K562 (cell line): Measurements from ENCODE around the gene CFAP58. TPM values are rescaled to one million over a fixed set of nuclear protein-coding genes. Genes with fewer than 3 reads are reported as not detected.
A peak's percentile ranks its signal among the peaks of the same experiment; 100 is the strongest.

Source experiments
- CCNT2 ChIP-seq: IDR thresholded peaks from 2 replicates; pipeline ENCODE4 v1.6.1; 2011; ENCODE audit warnings: borderline replicate concordance, low read depth, mild to moderate bottlenecking, moderate library complexity, mixed read lengths, low read length; ENCODE audit not compliant: insufficient read length; ENCODE audit errors: extremely low read depth
- CHD1 ChIP-seq: fragments of 200-600 bp; sonication (generic); IDR thresholded peaks from one replicate; pipeline ENCODE4 v1.6.1; 2012; ENCODE audit warnings: mild to moderate bottlenecking, moderate library complexity, low read length, inconsistent platforms
- GTF3C2 ChIP-seq: IDR thresholded peaks from 3 replicates; pipeline ENCODE4 v1.6.1; 2011; ENCODE audit warnings: borderline replicate concordance, mild to moderate bottlenecking, moderate library complexity; ENCODE audit not compliant: insufficient read length; ENCODE audit errors: extremely low read depth
- HDAC1 ChIP-seq, 2 experiments: fragments of 450-650 bp; IDR thresholded peaks; 2 replicates each; pipeline ENCODE4 v1.6.1; 2016 to 2017; ENCODE audit warnings: inconsistent platforms in 1 of 2, mild to moderate bottlenecking in 1 of 2, moderate library complexity in 1 of 2
- HNRNPLL ChIP-seq: fragments of 200-400 bp; formaldehyde crosslinking; IDR thresholded peaks from 2 replicates; pipeline ENCODE4 v1.6.1; 2017; ENCODE audit warnings: low read length, low read depth, mild to moderate bottlenecking; ENCODE audit not compliant: poor library complexity, severe bottlenecking
- KLF16 ChIP-seq: IDR thresholded peaks from 2 replicates; pipeline ENCODE4 v1.6.1; 2016; ENCODE audit warnings: antibody characterized with exemption
- LCOR ChIP-seq: sonication (generic); formaldehyde crosslinking; IDR thresholded peaks from 2 replicates; pipeline ENCODE4 v1.8.0; 2022; ENCODE audit warnings: mild to moderate bottlenecking, missing genetic modification reagents
- MAZ ChIP-seq, 2 experiments: fragments of 450-650 bp in 1 of 2; sonication (generic) in 1 of 2; formaldehyde crosslinking; IDR thresholded peaks in 1 of 2; conservative IDR thresholded peaks in 1 of 2; 2 replicates each; pipeline versions ENCODE4 v1.4.0 to v1.5.0; 2020; ENCODE audit warnings: mild to moderate bottlenecking in 1 of 2, missing genetic modification reagents in 1 of 2
- MED1 ChIP-seq: sonication (generic); formaldehyde crosslinking; IDR thresholded peaks from 2 replicates; pipeline ENCODE4 v1.8.1; 2023; ENCODE audit warnings: missing genetic modification reagents, borderline replicate concordance
- MTA2 ChIP-seq: fragments of 450-650 bp; IDR thresholded peaks from 2 replicates; pipeline ENCODE4 v1.6.1; 2016; ENCODE audit warnings: low read depth
- PREB ChIP-seq: sonication (generic); formaldehyde crosslinking; IDR thresholded peaks from 2 replicates; pipeline ENCODE4 v1.8.1; 2023; ENCODE audit warnings: mild to moderate bottlenecking, missing genetic modification reagents
- PRPF4 ChIP-seq: fragments of 200-400 bp; formaldehyde crosslinking; IDR thresholded peaks from one replicate; pipeline ENCODE4 v1.6.1; 2017; ENCODE audit warnings: low read length, low read depth, mild to moderate bottlenecking; ENCODE audit not compliant: insufficient read depth, poor library complexity, severe bottlenecking
- SMARCC2 ChIP-seq: fragments of 450-650 bp; IDR thresholded peaks from 2 replicates; pipeline ENCODE4 v1.6.1; 2017; ENCODE audit warnings: antibody characterized with exemption, moderate library complexity, mild to moderate bottlenecking, low read depth
- TAF1 ChIP-seq: IDR thresholded peaks from 2 replicates; pipeline ENCODE4 v1.6.1; 2011; ENCODE audit warnings: mild to moderate bottlenecking, low read length, moderate library complexity; ENCODE audit not compliant: insufficient read depth, control insufficient read depth, severe bottlenecking; ENCODE audit errors: extremely low read depth
- TAF9B ChIP-seq: fragments of 450-650 bp; IDR thresholded peaks from 2 replicates; pipeline ENCODE4 v1.6.1; 2018; ENCODE audit warnings: mild to moderate bottlenecking; ENCODE audit not compliant: partially characterized antibody
- TSC22D4 ChIP-seq: fragments of 450-650 bp; IDR thresholded peaks from 2 replicates; pipeline ENCODE4 v1.6.1; 2016; ENCODE audit warnings: missing genetic modification characterization, missing biosample characterization, control low read depth
- ZBTB7A ChIP-seq: IDR thresholded peaks from 2 replicates; pipeline ENCODE4 v1.6.1; 2011; ENCODE audit warnings: low read depth, mild to moderate bottlenecking, low read length, moderate library complexity, borderline replicate concordance; ENCODE audit not compliant: control insufficient read depth
- ZNF324 ChIP-seq: fragments of 250-450 bp; sonication (Bioruptor Pico); IDR thresholded peaks from 2 replicates; pipeline ENCODE4 v1.4.0; 2020; ENCODE audit warnings: mild to moderate bottlenecking
- polyA plus RNA-seq, 8 experiments: library from polyadenylated mRNA; depleted of rRNA in 4 of 8; stranded (reverse) in 5 of 8; unstranded in 3 of 8; fragments of >200 nt; fragmentation: Nextera tagmentation in 2 of 8; fragmentation: Illumina TruSeq in 1 of 8; extraction: Ambion mirVana in 2 of 8; extraction: Trizol in 1 of 8; gene quantifications; 2 replicates each; pipeline versions ENCODE4 v1.2.1 to v1.2.3, GENCODE V29; 2011 to 2014; ENCODE audit warnings: inconsistent platforms in 1 of 8, missing spikeins in 1 of 8
- total RNA-seq, 7 experiments: library from RNA; depleted of rRNA in 6 of 7; stranded (reverse); fragments of >200 nt in 6 of 7; fragmentation: Illumina TruSeq in 2 of 7; extraction: Trizol in 2 of 7; gene quantifications; 2 replicates each; pipeline versions ENCODE4 v1.2.1 to v1.2.3, GENCODE V29; 2011 to 2021; ENCODE audit warnings: low replicate concordance in 1 of 7
- TF ChIP-seq, protein P1 (sequence below): fragments of 450-650 bp; formaldehyde crosslinking; IDR thresholded peaks from 2 replicates; pipeline ENCODE4 v1.4.0; 2020; ENCODE audit warnings: mild to moderate bottlenecking, mixed read lengths
- TF ChIP-seq, protein P2 (sequence below): sonication (generic); formaldehyde crosslinking; IDR thresholded peaks from 2 replicates; pipeline ENCODE4 v1.8.0; 2022; ENCODE audit warnings: missing genetic modification reagents, mild to moderate bottlenecking, borderline replicate concordance

Gene CFAP58
- total and polyA plus RNA-seq, 9 of the 15 experiments (the other 6 are each of a cell fraction or from before 2014, with no cell fraction given): 0.08 to 2.0 (median 0.71) TPM

DNA sequence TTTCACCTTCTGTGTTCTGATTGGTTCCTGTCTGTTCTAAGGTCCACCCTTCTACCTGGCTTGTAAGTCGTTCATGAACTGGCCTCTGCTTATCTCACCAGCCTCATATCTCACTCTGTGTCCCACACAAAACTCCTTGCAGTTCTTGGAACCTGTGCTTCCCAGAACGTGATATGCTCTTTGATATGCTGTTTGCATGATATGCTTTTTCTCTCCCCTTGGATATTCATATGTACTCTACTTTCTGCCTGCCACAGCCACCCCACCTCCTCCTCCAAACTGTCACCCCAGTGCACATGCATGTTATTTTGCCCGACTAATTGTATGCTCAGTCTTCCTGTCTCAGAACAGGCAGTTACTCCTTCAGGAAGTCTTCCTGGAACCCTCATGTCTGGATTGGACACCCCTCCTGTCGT, 13.5 kb upstream of the CFAP58 start (continued):
- TF ChIP-seq GTF3C2: no peak
- TF ChIP-seq, protein P1, sequence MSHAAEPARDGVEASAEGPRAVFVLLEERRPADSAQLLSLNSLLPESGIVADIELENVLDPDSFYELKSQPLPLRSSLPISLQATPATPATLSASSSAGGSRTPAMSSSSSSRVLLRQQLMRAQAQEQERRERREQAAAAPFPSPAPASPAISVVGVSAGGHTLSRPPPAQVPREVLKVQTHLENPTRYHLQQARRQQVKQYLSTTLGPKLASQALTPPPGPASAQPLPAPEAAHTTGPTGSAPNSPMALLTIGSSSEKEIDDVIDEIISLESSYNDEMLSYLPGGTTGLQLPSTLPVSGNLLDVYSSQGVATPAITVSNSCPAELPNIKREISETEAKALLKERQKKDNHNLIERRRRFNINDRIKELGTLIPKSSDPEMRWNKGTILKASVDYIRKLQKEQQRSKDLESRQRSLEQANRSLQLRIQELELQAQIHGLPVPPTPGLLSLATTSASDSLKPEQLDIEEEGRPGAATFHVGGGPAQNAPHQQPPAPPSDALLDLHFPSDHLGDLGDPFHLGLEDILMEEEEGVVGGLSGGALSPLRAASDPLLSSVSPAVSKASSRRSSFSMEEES (CRISPR knock-in tag): no peak
- no peak for TF ChIP-seq ZBTB7A
- TF ChIP-seq MED1: no peak
- TF ChIP-seq TSC22D4 (tag): no peak
- TF ChIP-seq, protein P2, sequence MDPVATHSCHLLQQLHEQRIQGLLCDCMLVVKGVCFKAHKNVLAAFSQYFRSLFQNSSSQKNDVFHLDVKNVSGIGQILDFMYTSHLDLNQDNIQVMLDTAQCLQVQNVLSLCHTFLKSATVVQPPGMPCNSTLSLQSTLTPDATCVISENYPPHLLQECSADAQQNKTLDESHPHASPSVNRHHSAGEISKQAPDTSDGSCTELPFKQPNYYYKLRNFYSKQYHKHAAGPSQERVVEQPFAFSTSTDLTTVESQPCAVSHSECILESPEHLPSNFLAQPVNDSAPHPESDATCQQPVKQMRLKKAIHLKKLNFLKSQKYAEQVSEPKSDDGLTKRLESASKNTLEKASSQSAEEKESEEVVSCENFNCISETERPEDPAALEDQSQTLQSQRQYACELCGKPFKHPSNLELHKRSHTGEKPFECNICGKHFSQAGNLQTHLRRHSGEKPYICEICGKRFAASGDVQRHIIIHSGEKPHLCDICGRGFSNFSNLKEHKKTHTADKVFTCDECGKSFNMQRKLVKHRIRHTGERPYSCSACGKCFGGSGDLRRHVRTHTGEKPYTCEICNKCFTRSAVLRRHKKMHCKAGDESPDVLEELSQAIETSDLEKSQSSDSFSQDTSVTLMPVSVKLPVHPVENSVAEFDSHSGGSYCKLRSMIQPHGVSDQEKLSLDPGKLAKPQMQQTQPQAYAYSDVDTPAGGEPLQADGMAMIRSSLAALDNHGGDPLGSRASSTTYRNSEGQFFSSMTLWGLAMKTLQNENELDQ (CRISPR knock-in tag): no peak
- no peak for TF ChIP-seq HNRNPLL
- TF ChIP-seq ZNF324 (CRISPR knock-in tag): no peak
- no peak for TF ChIP-seq KLF16
- TF ChIP-seq SMARCC2: no peak
- TF ChIP-seq LCOR (CRISPR knock-in tag): no peak
- no peak for TF ChIP-seq MAZ (CRISPR knock-in tag; conservative IDR thresholded peaks at IDR 0.05 in 1 of 2, IDR thresholded peaks at IDR 0.05 in 1 of 2)
- TF ChIP-seq TAF1: peak; percentile 20
- peak in 1 of 2 experiments; percentile 83; a peak in 2 of 4 replicates for TF ChIP-seq HDAC1 (IDR thresholded peaks at IDR 0.05)
- peak; percentile 44 for TF ChIP-seq TAF9B
- peak; percentile 56; the same call in 1 of the 2 replicates for TF ChIP-seq MTA2
- TF ChIP-seq PRPF4: no peak
- peak; percentile 13 for TF ChIP-seq CCNT2
- no peak for TF ChIP-seq CHD1
- TF ChIP-seq PREB: no peak
